Stimulated activated CD4-positive, alpha-beta T cell treated with anti-CD3 and anti-CD28 coated beads, Interleukin-4, amount 100 ng/mL, for 48 hours (primary cell): Measurements from ENCODE around the gene TBK1.
"Not testable (repeated sequence)": the region's sequence is repeated elsewhere in the genome, so short reads cannot be mapped to it uniquely, and the experiment has no call there.

Source experiments
- DNase-seq, 2 donors: peaks; one replicate each; pipeline ENCODE4 v3.0.0-alpha.2; 2020; ENCODE audit warnings: low read depth in 2 of 2

TBK1 gene

GRCh38 chr12:64497484-64497883 is 45.6 kb downstream of the TBK1 start:
- no peak for DNase-seq

- no peak for DNase-seq
Observed at GRCh38 chr12:64497903-64498302, 46.0 kb downstream of the TBK1 start.

GRCh38 chr12:64500394-64500793 is 48.5 kb downstream of the TBK1 start:
- no peak for DNase-seq

GRCh38 chr12:64501486-64501885 is 49.6 kb downstream of the TBK1 start:
- no peak for DNase-seq

- DNase-seq: no peak
Observed at GRCh38 chr12:64506955-64507354, 55.0 kb downstream of the TBK1 start.

- no peak for DNase-seq
Observed at GRCh38 chr12:64510667-64511066, 58.7 kb downstream of the TBK1 start.

GRCh38 chr12:64518396-64518795 is 66.5 kb downstream of the TBK1 start:
- no peak for DNase-seq

GRCh38 chr12:64521833-64522232 is 69.9 kb downstream of the TBK1 start:
- no peak for DNase-seq

GRCh38 chr12:64522316-64522715 is 70.4 kb downstream of the TBK1 start:
- no peak for DNase-seq

GRCh38 chr12:64522807-64523206 is 70.9 kb downstream of the TBK1 start:
- no peak for DNase-seq

- DNase-seq: not testable (repeated sequence)
Observed at GRCh38 chr12:64523565-64524444, 71.9 kb downstream of the TBK1 start.

GRCh38 chr12:64525461-64526160 is 73.7 kb downstream of the TBK1 start:
- no peak for DNase-seq

- DNase-seq: no peak
Observed at GRCh38 chr12:64526859-64527258, 74.9 kb downstream of the TBK1 start.

- DNase-seq: no peak
Observed at GRCh38 chr12:64528616-64529015, 76.7 kb downstream of the TBK1 start.

GRCh38 chr12:64530566-64530965 is 78.6 kb downstream of the TBK1 start:
- no peak for DNase-seq

- no peak for DNase-seq
Observed at GRCh38 chr12:64531665-64532334, 79.9 kb downstream of the TBK1 start.

GRCh38 chr12:64532734-64533351 is 80.9 kb downstream of the TBK1 start:
- no peak for DNase-seq

- no peak for DNase-seq
Observed at GRCh38 chr12:64534672-64535199, 82.8 kb downstream of the TBK1 start.

GRCh38 chr12:64538121-64538520 is 86.2 kb downstream of the TBK1 start:
- DNase-seq: no peak

GRCh38 chr12:64542409-64543047 is 90.6 kb downstream of the TBK1 start:
- not testable (repeated sequence) for DNase-seq

GRCh38 chr12:64544371-64545080 is 92.6 kb downstream of the TBK1 start:
- DNase-seq: no peak
